ENCODE data around the gene ANKRD11. TPM values are rescaled to one million over a fixed set of nuclear protein-coding genes. Genes with fewer than 3 reads are reported as not detected.
A peak's percentile ranks its signal among the peaks of the same experiment; 100 is the strongest.

ANKRD11 gene
- total and polyA plus RNA-seq, 2 donors (not counting 1 experiment from before 2014, with no cell fraction given), result 41.5 to 71.2 TPM

GRCh38 chr16:89460556-89460955 is 29.8 kb downstream of the ANKRD11 start:
- Histone ChIP-seq H3K4me3 (replicated peaks in 1 of 4; ENCODE audit: control extremely low read depth in 1 of 4, insufficient read depth in 1 of 4, low read depth in 3 of 4, low read length in 4 of 4) (no peak overlapping the region), H3K27me3 (ENCODE audit: control insufficient read depth, insufficient read depth, low read length) (no peaks in the 10 kb centered on the region), H2AFZ (ENCODE audit: low read length) (no peak overlapping the region), H3K4me1 (ENCODE audit: control insufficient read depth, extremely low read depth, insufficient read depth, low read length) (no peaks in the 10 kb centered on the region), H3K9me3 (ENCODE audit: control insufficient read depth, insufficient read depth, low read depth, low read length) (no peaks in the 10 kb centered on the region), H3K9ac (ENCODE audit: insufficient read depth, low read length) (no peak overlapping the region), H3K79me2 (ENCODE audit: control insufficient read depth, insufficient read depth, low read length) (peaks cover 79% of the 10 kb centered on the region), H3K27ac (ENCODE audit: insufficient read depth, low read length) (no peak overlapping the region), H3K36me3 (ENCODE audit: control insufficient read depth, insufficient read depth, low read length) (no peaks in the 10 kb centered on the region), H4K20me1 (ENCODE audit: control insufficient read depth, extremely low read depth, insufficient read depth, low read length) (no peaks in the 10 kb centered on the region), H3K4me2 (ENCODE audit: extremely low read depth, insufficient read depth, low read length) (no peak overlapping the region)
- no peak for DNase-seq (ENCODE audit: low read depth in 2 of 2)
- TF ChIP-seq, protein P1, sequence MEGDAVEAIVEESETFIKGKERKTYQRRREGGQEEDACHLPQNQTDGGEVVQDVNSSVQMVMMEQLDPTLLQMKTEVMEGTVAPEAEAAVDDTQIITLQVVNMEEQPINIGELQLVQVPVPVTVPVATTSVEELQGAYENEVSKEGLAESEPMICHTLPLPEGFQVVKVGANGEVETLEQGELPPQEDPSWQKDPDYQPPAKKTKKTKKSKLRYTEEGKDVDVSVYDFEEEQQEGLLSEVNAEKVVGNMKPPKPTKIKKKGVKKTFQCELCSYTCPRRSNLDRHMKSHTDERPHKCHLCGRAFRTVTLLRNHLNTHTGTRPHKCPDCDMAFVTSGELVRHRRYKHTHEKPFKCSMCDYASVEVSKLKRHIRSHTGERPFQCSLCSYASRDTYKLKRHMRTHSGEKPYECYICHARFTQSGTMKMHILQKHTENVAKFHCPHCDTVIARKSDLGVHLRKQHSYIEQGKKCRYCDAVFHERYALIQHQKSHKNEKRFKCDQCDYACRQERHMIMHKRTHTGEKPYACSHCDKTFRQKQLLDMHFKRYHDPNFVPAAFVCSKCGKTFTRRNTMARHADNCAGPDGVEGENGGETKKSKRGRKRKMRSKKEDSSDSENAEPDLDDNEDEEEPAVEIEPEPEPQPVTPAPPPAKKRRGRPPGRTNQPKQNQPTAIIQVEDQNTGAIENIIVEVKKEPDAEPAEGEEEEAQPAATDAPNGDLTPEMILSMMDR (conservative IDR thresholded peaks at IDR 0.05 in 1 of 2, IDR thresholded peaks at IDR 0.05 in 1 of 2; ENCODE audit: low read depth in 1 of 2, low read length in 2 of 2), result no peak
- TF ChIP-seq EZH2 (IDR thresholded peaks at IDR 0.05; ENCODE audit: low read length, missing control alignments), result no peak

GRCh38 chr16:89458967-89459366 is 31.4 kb downstream of the ANKRD11 start:
- no peaks in the 10 kb centered on the region for H4K20me1 ChIP-seq (ENCODE audit: control insufficient read depth, extremely low read depth, insufficient read depth, low read length)
- no peak overlapping the region for H3K4me3 ChIP-seq (replicated peaks in 1 of 4; ENCODE audit: control extremely low read depth in 1 of 4, insufficient read depth in 1 of 4, low read depth in 3 of 4, low read length in 4 of 4)
- H3K79me2 ChIP-seq (ENCODE audit: control insufficient read depth, insufficient read depth, low read length), result peaks cover 74% of the 10 kb centered on the region
- H3K9ac ChIP-seq (ENCODE audit: insufficient read depth, low read length), result no peak overlapping the region
- DNase-seq (ENCODE audit: low read depth in 2 of 2), result no peak
- no peak overlapping the region for H3K27ac ChIP-seq (ENCODE audit: insufficient read depth, low read length)
- H2AFZ ChIP-seq (ENCODE audit: low read length), result no peak overlapping the region
- no peak overlapping the region for H3K4me2 ChIP-seq (ENCODE audit: extremely low read depth, insufficient read depth, low read length)
- no peaks in the 10 kb centered on the region for H3K4me1 ChIP-seq (ENCODE audit: control insufficient read depth, extremely low read depth, insufficient read depth, low read length)
- no peaks in the 10 kb centered on the region for H3K27me3 ChIP-seq (ENCODE audit: control insufficient read depth, insufficient read depth, low read length)
- TF ChIP-seq, protein P1 (conservative IDR thresholded peaks at IDR 0.05 in 1 of 2, IDR thresholded peaks at IDR 0.05 in 1 of 2; ENCODE audit: low read depth in 1 of 2, low read length in 2 of 2), result no peak
- TF ChIP-seq EZH2 (IDR thresholded peaks at IDR 0.05; ENCODE audit: low read length, missing control alignments), result no peak
- H3K9me3 ChIP-seq (ENCODE audit: control insufficient read depth, insufficient read depth, low read depth, low read length), result no peaks in the 10 kb centered on the region
- no peaks in the 10 kb centered on the region for H3K36me3 ChIP-seq (ENCODE audit: control insufficient read depth, insufficient read depth, low read length)

DNA sequence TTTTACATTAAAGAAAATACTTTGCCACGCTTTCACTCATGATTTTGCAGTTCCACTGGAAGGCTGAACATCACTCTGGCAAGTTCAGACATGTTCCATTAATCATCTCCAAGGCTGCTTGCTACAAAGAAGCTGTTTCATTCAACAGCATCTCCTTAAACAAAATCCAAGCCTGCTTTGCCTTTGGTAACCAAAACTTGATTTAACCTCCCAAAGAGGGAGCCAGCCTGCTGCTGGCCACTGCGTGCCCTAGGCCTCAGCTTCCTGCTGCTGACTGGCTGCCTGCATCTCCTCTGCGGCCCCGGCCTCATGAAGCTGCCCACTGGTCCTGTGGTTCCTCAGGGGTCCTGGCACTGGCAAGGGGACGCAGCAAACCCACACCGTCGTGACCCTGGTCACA is 31.8 kb downstream of the ANKRD11 start:
- Histone ChIP-seq H3K9ac (ENCODE audit: insufficient read depth, low read length) (no peak overlapping the region), H3K4me3 (replicated peaks in 1 of 4; ENCODE audit: control extremely low read depth in 1 of 4, insufficient read depth in 1 of 4, low read depth in 3 of 4, low read length in 4 of 4) (no peak overlapping the region), H4K20me1 (ENCODE audit: control insufficient read depth, extremely low read depth, insufficient read depth, low read length) (no peaks in the 10 kb centered on the region), H3K4me2 (ENCODE audit: extremely low read depth, insufficient read depth, low read length) (no peak overlapping the region), H3K36me3 (ENCODE audit: control insufficient read depth, insufficient read depth, low read length) (no peaks in the 10 kb centered on the region), H3K79me2 (ENCODE audit: control insufficient read depth, insufficient read depth, low read length) (peaks cover 74% of the 10 kb centered on the region), H3K9me3 (ENCODE audit: control insufficient read depth, insufficient read depth, low read depth, low read length) (no peaks in the 10 kb centered on the region), H3K4me1 (ENCODE audit: control insufficient read depth, extremely low read depth, insufficient read depth, low read length) (no peaks in the 10 kb centered on the region), H3K27ac (ENCODE audit: insufficient read depth, low read length) (no peak overlapping the region), H3K27me3 (ENCODE audit: control insufficient read depth, insufficient read depth, low read length) (no peaks in the 10 kb centered on the region), H2AFZ (ENCODE audit: low read length) (no peak overlapping the region)
- DNase-seq (ENCODE audit: low read depth in 2 of 2), result peak in 1 of 2 donors; percentile 51
- TF ChIP-seq, protein P1 (conservative IDR thresholded peaks at IDR 0.05 in 1 of 2, IDR thresholded peaks at IDR 0.05 in 1 of 2; ENCODE audit: low read depth in 1 of 2, low read length in 2 of 2), result no peak
- no peak for TF ChIP-seq EZH2 (IDR thresholded peaks at IDR 0.05; ENCODE audit: low read length, missing control alignments)
